ENCODE results near the gene TCF19. TPM values are rescaled to one million over a fixed set of nuclear protein-coding genes. Genes with fewer than 3 reads are reported as not detected.
"Not testable (repeated sequence)": the region's sequence is repeated elsewhere in the genome, so short reads cannot be mapped to it uniquely, and the experiment has no call there.

TCF19 gene
- total RNA-seq, 2 experiments from 2014 or later: 56.7 to 61.6 TPM

- TF ChIP-seq, protein P1, sequence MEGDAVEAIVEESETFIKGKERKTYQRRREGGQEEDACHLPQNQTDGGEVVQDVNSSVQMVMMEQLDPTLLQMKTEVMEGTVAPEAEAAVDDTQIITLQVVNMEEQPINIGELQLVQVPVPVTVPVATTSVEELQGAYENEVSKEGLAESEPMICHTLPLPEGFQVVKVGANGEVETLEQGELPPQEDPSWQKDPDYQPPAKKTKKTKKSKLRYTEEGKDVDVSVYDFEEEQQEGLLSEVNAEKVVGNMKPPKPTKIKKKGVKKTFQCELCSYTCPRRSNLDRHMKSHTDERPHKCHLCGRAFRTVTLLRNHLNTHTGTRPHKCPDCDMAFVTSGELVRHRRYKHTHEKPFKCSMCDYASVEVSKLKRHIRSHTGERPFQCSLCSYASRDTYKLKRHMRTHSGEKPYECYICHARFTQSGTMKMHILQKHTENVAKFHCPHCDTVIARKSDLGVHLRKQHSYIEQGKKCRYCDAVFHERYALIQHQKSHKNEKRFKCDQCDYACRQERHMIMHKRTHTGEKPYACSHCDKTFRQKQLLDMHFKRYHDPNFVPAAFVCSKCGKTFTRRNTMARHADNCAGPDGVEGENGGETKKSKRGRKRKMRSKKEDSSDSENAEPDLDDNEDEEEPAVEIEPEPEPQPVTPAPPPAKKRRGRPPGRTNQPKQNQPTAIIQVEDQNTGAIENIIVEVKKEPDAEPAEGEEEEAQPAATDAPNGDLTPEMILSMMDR (conservative IDR thresholded peaks at IDR 0.05; ENCODE audit: low read length): no peak
- no peak for TF ChIP-seq EZH2phosphoT487 (IDR thresholded peaks at IDR 0.05; ENCODE audit: borderline replicate concordance, low read depth, low read length)
- Histone ChIP-seq H3K4me3 (ENCODE audit: low read depth, low read length, poor library complexity, severe bottlenecking) (peak overlapping the region; percentile 91), H3K79me2 (ENCODE audit: insufficient read depth, low read depth, low read length) (peaks cover 47% of the 10 kb centered on the region), H3K27ac (ENCODE audit: low read depth, low read length, poor library complexity, severe bottlenecking) (peak overlapping the region; percentile 97), H2AFZ (ENCODE audit: low read length) (peak overlapping the region; percentile 86; the same call in 1 of the 2 replicates), H3K4me1 (ENCODE audit: insufficient read depth, low read length, poor library complexity, severe bottlenecking) (peaks cover 48% of the 10 kb centered on the region), H3K36me3 (ENCODE audit: insufficient read depth, low read length) (peaks cover 42% of the 10 kb centered on the region), H3K9me3 (ENCODE audit: low read length) (peaks cover 17% of the 10 kb centered on the region; the same call in 1 of the 2 replicates), H4K20me1 (ENCODE audit: insufficient read depth, low read length) (no peaks in the 10 kb centered on the region), H3K4me2 (ENCODE audit: low read length) (peak overlapping the region; percentile 89), H3K9me2 (ENCODE audit: insufficient read depth, low read length) (no peaks in the 10 kb centered on the region)
- intact Hi-C loops (cut with micrococcal nuclease; ENCODE audit: unreplicated experiment): loop anchor here (1.0 kb wide), 5 partner anchors 25 to 170 kb away; partner anchors contain the start of genes HLA-B and HLA-C
- DNase-seq (ENCODE audit: low spot score): peak; percentile 94
- ChIA-PET CTCF (ENCODE audit: unreplicated experiment) (interaction anchor here (0.9 kb wide), 1 partner anchor 169 kb away, joined by 3 read pairs; no protein-coding TSS in a partner anchor), POLR2A (interaction anchor here (1.5 to 1.8 kb wide), 2 partner anchors 39 to 171 kb away, joined by 4 to 5 read pairs; partner anchors contain the start of gene TCF19)
- TSS peak; percentile 93 for BruUV-seq (replicated peaks)
These were observed 39.3 kb downstream of the TCF19 start for GRCh38 chr6:31197559-31198305.

DNA sequence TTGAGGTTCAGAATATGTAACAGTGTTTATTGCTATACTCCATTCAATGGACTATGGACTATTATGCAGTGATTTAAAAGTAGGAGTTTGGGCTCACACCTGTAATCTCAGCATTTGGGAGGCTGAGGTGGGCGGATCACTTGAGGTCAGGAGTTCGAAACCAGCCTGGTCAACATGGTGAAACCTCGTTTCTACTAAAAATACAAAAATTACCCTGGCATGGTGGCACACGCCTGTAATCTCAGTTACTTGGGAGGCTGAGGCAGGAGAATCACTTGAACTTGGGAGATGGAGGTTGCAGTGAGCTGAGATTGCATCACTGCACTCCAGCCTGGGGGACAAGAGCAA is 40.7 kb downstream of the TCF19 start:
- Histone ChIP-seq H3K4me1 (ENCODE audit: insufficient read depth, low read length, poor library complexity, severe bottlenecking) (peaks cover 62% of the 10 kb centered on the region), H3K4me3 (ENCODE audit: low read depth, low read length, poor library complexity, severe bottlenecking) (peak overlapping the region; percentile 91)

DNA sequence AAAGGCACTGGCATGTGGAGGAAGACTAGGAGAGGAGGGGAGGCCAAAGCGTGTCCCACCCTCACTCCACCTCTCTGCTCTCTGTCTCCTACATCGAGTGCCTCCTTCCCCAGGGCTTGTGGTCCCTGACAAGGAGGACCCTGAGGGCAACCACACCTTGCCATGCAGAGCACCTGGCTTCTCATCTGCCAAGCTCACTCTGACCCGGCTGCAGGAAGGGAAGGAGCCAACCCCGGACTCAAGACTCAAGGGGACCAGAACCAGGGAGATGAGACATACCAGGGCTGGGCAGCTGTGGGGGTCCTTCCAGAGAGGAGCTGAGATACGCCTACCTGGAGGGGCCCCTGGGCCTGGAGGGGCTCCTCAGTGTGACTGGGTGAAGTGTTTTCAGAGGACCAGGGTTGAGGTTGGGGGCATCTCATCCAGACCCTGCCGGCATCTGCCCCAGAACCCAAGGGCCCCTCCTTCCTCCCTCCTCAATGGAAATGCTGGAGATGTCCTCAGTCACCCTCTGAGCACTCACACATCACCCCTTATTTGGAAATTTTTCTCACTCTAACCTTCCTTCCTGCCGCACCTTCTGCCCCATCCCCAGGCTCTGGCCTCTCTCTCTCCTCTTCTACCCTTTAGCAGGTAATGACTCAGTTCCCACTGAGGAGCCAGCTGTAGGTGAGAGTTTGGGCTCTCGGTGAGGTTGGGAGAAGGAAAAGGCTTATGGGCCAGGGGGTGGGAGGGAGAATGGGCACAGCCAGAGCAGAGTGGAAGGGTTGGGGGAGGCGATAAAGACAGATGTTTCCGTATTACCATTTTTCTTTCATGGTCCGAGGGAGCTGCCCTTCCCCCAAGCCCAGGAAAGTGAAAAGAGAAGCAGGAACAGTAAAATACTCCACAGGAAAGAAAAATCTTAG is 44.1 kb downstream of the TCF19 start:
- DNase-seq (ENCODE audit: low spot score): peak; percentile 41
- BruUV-seq (replicated peaks): no TSS peak
- no peak overlapping the region for H2AFZ ChIP-seq (ENCODE audit: low read length)

More for the DNA sequence above, 40.7 kb downstream of the TCF19 start:
- DNase-seq (ENCODE audit: low spot score); POLR2A ChIA-PET; H2AFZ ChIP-seq (ENCODE audit: low read length); H4K20me1 ChIP-seq (ENCODE audit: insufficient read depth, low read length); CTCF ChIA-PET (ENCODE audit: unreplicated experiment); intact Hi-C loops (cut with micrococcal nuclease; ENCODE audit: unreplicated experiment); BruUV-seq (replicated peaks); H3K9me2 ChIP-seq (ENCODE audit: insufficient read depth, low read length): not testable (repeated sequence)
- Histone ChIP-seq H3K79me2 (ENCODE audit: insufficient read depth, low read depth, low read length) (peaks cover 46% of the 10 kb centered on the region), H3K4me2 (ENCODE audit: low read length) (peak overlapping the region; percentile 89), H3K27ac (ENCODE audit: low read depth, low read length, poor library complexity, severe bottlenecking) (peak overlapping the region; percentile 97), H3K36me3 (ENCODE audit: insufficient read depth, low read length) (peaks cover 42% of the 10 kb centered on the region), H3K9me3 (ENCODE audit: low read length) (peaks cover 17% of the 10 kb centered on the region; the same call in 1 of the 2 replicates)

More for the DNA sequence above, 44.1 kb downstream of the TCF19 start:
- Histone ChIP-seq H3K4me1 (ENCODE audit: insufficient read depth, low read length, poor library complexity, severe bottlenecking) (peaks cover 73% of the 10 kb centered on the region), H4K20me1 (ENCODE audit: insufficient read depth, low read length) (no peaks in the 10 kb centered on the region), H3K9me3 (ENCODE audit: low read length) (peaks cover 17% of the 10 kb centered on the region; the same call in 1 of the 2 replicates), H3K9me2 (ENCODE audit: insufficient read depth, low read length) (no peaks in the 10 kb centered on the region), H3K79me2 (ENCODE audit: insufficient read depth, low read depth, low read length) (peaks cover 26% of the 10 kb centered on the region), H3K4me3 (ENCODE audit: low read depth, low read length, poor library complexity, severe bottlenecking) (peak overlapping the region; percentile 69), H3K36me3 (ENCODE audit: insufficient read depth, low read length) (peaks cover 27% of the 10 kb centered on the region), H3K4me2 (ENCODE audit: low read length) (peak overlapping the region; percentile 84), H3K27ac (ENCODE audit: low read depth, low read length, poor library complexity, severe bottlenecking) (peak overlapping the region; percentile 87)
- CTCF ChIA-PET (ENCODE audit: unreplicated experiment): interaction anchor here (1.2 kb wide), 1 partner anchor 164 kb away, joined by 5 read pairs; no protein-coding TSS in a partner anchor
- TF ChIP-seq, protein P1 (conservative IDR thresholded peaks at IDR 0.05; ENCODE audit: low read length): no peak
- TF ChIP-seq EZH2phosphoT487 (IDR thresholded peaks at IDR 0.05; ENCODE audit: borderline replicate concordance, low read depth, low read length): no peak
- POLR2A ChIA-PET: interaction anchor here (0.6 to 0.7 kb wide), 2 partner anchors 20 to 76 kb away, joined by 3 read pairs; no protein-coding TSS in a partner anchor
- intact Hi-C loops (cut with micrococcal nuclease; ENCODE audit: unreplicated experiment): loop anchor here (5.0 kb wide), 1 partner anchor 585 kb away; the partner anchor contains the start of genes MRPS18B and PPP1R10

Data from OCI-LY7 (cell line).